GM12801 (cell line): ENCODE measurements around the gene SHC3.

Experiments
- TF ChIP-seq, protein P1 (sequence below): IDR thresholded peaks from one replicate; pipeline ENCODE4 v1.5.1; 2011; ENCODE audit warnings: control low read depth; ENCODE audit not compliant: insufficient read length; ENCODE audit errors: extremely low read depth

SHC3 gene

DNA sequence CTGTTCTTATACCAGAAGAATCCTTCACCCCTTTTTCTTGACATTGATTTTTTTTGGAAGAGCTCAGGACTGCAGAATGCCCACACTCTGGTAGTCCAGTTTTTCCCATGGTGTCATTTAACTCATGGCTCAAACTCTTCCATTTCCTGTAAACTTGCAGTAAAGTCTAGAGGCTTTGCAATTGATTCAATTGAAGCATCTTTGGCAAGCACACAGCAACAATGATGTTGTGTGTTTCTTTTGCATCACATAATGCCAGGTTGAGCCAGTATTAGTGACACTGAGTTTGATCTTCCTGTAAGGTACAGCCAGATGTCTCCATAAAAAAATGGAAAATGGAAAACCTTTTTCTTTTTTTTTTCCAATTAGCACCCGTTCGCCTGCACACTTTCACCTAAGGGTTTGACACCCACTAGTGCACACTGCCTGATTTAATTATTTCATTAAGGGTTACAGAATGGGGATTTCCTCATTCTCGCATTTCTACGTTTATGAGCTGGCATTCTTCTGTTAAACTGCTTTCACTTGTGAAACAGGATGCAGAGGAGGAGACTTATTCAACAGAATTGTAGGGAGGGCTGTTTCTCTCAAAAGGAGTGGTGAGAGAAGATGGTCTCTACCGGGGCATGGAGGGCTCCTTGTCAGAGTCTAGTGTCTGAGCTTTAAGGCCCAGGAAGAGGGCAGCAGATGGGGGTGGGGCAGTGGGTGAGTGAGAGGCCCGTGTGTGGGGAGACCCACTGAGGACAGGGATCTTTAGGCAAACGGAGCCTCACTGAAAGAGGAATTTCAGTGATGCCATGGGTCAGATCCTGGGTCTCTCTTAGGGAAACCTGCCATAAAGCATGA lies 189.6 kb downstream of the SHC3 start:
- TF ChIP-seq, protein P1, sequence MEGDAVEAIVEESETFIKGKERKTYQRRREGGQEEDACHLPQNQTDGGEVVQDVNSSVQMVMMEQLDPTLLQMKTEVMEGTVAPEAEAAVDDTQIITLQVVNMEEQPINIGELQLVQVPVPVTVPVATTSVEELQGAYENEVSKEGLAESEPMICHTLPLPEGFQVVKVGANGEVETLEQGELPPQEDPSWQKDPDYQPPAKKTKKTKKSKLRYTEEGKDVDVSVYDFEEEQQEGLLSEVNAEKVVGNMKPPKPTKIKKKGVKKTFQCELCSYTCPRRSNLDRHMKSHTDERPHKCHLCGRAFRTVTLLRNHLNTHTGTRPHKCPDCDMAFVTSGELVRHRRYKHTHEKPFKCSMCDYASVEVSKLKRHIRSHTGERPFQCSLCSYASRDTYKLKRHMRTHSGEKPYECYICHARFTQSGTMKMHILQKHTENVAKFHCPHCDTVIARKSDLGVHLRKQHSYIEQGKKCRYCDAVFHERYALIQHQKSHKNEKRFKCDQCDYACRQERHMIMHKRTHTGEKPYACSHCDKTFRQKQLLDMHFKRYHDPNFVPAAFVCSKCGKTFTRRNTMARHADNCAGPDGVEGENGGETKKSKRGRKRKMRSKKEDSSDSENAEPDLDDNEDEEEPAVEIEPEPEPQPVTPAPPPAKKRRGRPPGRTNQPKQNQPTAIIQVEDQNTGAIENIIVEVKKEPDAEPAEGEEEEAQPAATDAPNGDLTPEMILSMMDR: no peak

DNA sequence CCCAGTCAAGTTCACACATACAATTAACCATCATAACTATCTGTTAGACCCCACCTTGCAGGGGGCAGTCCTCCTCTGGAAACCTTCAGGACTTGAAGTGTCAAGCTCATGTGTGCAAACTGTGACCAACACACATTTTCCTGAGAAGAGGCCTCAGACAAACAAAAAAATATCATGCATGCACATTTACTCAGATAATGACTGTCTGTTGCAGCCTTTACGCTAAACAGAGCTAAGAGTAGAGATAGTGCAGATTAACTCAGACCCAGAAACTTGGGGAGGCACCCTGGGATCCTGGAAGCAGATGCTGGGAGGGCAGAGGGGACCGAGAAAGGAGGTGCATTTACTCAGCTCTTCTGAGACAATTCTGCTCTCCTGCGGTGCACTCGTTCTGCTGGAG lies 191.0 kb downstream of the SHC3 start:
- TF ChIP-seq, protein P1: no peak

DNA sequence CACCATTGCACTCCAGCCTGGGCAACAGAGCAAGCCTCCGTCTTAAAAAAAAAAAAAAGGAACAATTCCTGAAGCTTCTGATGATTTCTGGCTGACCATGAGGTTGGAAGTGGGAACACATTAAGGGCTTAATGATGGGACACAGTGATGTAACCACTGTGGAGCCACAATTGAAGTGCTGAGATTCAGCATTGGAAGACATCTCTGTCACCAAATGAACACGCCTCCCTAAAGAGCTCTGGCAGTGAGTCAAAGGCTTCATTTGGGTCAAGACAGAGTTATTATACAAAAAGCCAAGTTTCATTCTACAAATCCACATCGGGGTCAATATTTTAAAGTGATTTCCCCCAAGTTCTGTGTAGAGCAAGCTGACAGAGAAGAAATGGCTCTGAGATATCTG lies 191.8 kb downstream of the SHC3 start:
- TF ChIP-seq, protein P1: no peak

DNA sequence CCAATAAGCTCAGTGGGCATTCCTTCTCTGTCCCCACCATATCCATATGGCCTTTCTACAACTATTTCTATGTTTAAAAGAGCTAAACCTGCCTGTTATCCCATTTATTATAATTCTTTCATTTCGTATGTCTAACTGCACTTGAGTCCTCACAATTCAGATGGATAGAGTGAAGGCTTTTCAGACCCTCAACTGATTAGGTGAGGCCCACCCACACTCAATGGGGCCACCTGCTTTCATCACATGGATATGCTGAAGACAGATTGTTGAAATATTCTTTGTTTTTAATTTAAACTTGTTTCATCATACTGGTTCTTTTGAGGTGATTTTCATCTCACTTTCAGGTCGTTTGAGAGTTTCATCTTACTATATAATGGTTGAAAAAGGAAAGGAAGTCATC lies 193.0 kb downstream of the SHC3 start:
- TF ChIP-seq, protein P1: no peak

DNA sequence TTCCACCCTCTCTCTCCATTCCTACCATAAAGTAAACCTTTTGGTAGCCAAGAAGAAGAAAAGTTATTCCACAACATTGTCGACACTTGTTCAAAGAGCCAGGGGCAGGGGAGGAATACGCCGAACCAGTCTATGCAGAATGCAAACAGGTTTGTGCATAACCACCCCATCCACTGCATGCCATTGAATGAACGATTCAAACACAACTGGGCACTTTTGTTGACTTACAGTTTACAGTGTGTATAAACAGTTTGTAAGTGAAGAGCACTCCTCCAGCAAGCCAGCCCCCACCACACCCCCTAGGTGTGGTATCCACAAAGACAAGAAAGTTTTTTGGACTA lies 194.1 kb downstream of the SHC3 start:
- TF ChIP-seq, protein P1: no peak

GRCh38 chr9:88983865-88984542 lies 194.6 kb downstream of the SHC3 start:
- TF ChIP-seq, protein P1: no peak

GRCh38 chr9:88980740-88981203 lies 197.8 kb downstream of the SHC3 start:
- TF ChIP-seq, protein P1: no peak
